A673 (cell line): ENCODE measurements around the gene SYT7.

Experiments used
- EZH2 ChIP-seq: fragments of 200-600 bp; sonication (generic); IDR thresholded peaks from 2 replicates; pipeline ENCODE4 v1.6.1; 2017; ENCODE audit warnings: borderline replicate concordance, low read depth, mild to moderate bottlenecking, mixed read lengths, antibody characterized with exemption, low read length; ENCODE audit not compliant: poor library complexity, severe bottlenecking
- TF ChIP-seq, protein P1 (sequence below): fragments of 300-800, 200-600 bp; sonication (generic); conservative IDR thresholded peaks from 2 replicates; pipeline ENCODE4 v1.5.1; 2017; ENCODE audit warnings: low read depth, mild to moderate bottlenecking, antibody characterized with exemption, low read length, moderate library complexity, mixed read lengths

DNA sequence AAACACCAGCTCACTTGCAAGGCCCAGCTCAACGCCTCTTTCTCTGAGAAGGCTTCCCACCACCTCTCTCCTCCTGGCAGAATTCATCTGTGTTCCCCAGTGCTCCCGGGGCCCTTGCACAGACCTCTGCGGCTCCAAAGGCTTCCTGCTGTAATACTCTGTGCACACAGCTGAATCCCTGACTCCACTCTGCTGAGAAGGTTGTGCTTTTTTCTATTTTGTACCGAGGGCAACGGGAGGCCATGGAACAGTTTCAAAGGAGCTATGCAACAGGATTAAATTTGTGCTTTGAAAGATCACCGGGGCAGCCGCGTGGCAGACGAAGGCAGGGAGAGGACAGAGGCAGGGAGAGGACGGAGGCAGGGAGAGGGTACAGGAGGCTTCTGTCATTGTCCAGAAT, 49.2 kb upstream of the SYT7 start:
- TF ChIP-seq, protein P1, sequence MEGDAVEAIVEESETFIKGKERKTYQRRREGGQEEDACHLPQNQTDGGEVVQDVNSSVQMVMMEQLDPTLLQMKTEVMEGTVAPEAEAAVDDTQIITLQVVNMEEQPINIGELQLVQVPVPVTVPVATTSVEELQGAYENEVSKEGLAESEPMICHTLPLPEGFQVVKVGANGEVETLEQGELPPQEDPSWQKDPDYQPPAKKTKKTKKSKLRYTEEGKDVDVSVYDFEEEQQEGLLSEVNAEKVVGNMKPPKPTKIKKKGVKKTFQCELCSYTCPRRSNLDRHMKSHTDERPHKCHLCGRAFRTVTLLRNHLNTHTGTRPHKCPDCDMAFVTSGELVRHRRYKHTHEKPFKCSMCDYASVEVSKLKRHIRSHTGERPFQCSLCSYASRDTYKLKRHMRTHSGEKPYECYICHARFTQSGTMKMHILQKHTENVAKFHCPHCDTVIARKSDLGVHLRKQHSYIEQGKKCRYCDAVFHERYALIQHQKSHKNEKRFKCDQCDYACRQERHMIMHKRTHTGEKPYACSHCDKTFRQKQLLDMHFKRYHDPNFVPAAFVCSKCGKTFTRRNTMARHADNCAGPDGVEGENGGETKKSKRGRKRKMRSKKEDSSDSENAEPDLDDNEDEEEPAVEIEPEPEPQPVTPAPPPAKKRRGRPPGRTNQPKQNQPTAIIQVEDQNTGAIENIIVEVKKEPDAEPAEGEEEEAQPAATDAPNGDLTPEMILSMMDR, result no peak
- no peak for TF ChIP-seq EZH2
